Retinal pigment epithelial cell (primary cell): Measurements from ENCODE around the gene MAPKAPK3.

Source experiments
- DNase-seq: peaks from one replicate; pipeline ENCODE4 v3.0.0-alpha.2; 2010; ENCODE audit warnings: low read depth
- H3K4me3 ChIP-seq: 2 replicates; pipeline ENCODE4 v1.5.1; 2011; ENCODE audit warnings: mild to moderate bottlenecking, low read length, control low read depth, moderate library complexity
- TF ChIP-seq, protein P1 (sequence below): conservative IDR thresholded peaks from 2 replicates; pipeline ENCODE4 v1.5.1; 2011; ENCODE audit warnings: low read depth, low read length, control low read depth, inconsistent platforms

MAPKAPK3 gene

DNA sequence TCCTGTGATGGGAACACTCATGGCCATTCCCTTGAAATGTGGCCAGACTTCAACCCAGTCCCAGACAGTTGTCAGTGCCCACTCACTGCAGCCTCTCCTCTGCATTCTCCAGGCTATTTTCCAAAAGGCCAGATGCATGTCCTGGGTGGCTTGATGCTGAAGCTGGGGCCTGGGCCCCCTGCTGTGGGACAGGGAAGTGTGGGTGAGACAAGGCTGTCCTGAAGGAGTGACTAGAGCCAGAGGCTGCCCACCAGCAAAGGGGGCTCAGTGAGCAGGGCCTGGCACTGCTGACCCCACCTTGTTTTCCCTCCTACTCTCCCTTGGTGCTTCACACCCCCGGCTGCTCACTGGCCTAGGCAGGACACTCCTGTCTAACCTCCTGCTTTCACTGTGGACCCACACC is 17.2 kb upstream of the MAPKAPK3 start:
- TF ChIP-seq, protein P1, sequence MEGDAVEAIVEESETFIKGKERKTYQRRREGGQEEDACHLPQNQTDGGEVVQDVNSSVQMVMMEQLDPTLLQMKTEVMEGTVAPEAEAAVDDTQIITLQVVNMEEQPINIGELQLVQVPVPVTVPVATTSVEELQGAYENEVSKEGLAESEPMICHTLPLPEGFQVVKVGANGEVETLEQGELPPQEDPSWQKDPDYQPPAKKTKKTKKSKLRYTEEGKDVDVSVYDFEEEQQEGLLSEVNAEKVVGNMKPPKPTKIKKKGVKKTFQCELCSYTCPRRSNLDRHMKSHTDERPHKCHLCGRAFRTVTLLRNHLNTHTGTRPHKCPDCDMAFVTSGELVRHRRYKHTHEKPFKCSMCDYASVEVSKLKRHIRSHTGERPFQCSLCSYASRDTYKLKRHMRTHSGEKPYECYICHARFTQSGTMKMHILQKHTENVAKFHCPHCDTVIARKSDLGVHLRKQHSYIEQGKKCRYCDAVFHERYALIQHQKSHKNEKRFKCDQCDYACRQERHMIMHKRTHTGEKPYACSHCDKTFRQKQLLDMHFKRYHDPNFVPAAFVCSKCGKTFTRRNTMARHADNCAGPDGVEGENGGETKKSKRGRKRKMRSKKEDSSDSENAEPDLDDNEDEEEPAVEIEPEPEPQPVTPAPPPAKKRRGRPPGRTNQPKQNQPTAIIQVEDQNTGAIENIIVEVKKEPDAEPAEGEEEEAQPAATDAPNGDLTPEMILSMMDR, result no peak
- H3K4me3 ChIP-seq, result no peak overlapping the region
- DNase-seq, result no peak

DNA sequence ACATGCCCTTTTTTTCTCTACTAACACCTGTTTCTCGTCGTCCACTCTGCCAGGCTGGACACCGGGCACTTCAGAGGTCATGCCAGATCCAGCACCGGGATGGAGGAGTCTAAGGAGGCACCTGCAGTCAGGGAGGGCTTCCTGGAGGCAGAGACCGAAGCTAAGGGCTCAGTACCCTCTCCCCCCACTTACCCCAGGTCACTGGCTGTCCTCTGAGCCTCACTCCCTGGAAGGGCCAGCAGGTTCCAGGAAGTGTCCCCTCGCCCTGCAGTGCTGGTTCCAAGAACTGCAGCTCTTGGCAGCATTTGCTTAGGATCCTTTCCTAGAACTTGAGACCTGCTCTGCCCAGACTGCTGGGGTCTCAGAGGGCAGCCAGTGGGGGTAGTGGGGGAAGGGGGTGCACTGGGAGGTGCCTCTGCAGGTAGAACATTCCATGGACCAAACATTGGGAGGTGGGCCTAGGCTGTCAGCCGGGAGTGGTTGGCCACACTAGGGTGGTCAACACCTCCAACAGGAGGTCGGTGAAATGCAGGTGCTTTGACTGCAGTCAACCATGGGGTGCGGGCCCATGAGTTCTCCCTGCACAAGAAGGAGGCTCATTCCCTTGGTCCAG is 16.7 kb upstream of the MAPKAPK3 start:
- TF ChIP-seq, protein P1, result no peak
- no peak overlapping the region for H3K4me3 ChIP-seq
- DNase-seq, result no peak

DNA sequence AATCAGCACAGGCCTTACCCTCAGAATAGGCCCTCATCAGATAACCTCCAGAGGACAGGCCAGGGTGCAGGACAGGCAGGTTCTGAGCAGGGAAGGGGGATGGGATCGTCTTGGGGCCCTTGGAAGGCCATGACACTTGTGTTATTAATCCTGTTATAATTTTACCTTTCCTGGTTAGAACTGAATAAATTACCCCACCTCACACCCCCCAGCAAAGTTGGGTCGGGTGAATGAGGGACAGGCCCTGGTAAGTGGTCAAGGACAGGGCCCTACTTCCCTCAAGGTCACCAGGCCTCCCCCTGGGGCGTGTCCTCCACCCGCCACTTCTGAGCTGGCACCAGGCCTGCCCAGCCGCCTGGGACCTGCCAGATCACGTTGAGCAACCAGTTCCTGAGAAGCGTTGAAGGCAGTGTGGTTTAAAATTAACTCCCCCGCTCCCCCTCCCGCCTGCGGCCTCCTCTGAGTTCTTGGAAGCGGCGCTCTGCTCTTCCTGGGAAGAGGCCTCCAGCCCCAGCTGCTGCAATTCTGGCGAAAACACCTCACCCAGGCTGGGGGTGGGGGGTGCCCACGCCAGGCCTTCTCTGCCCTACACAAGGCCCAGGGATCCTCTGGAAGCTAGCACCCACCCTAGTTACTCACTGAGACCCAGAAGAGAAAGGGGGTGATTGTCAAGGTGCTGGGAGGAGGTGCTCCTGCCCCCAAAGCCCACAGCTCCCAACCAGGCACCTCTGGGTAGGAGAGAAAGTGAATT is 15.9 kb upstream of the MAPKAPK3 start:
- DNase-seq, result peak; percentile 76
- TF ChIP-seq, protein P1, result no peak
- H3K4me3 ChIP-seq, result no peak overlapping the region

- no peak overlapping the region for H3K4me3 ChIP-seq
- TF ChIP-seq, protein P1, result no peak
- DNase-seq, result no peak
Measured at GRCh38 chr3:50602595-50603191, 14.3 kb upstream of the MAPKAPK3 start.

DNA sequence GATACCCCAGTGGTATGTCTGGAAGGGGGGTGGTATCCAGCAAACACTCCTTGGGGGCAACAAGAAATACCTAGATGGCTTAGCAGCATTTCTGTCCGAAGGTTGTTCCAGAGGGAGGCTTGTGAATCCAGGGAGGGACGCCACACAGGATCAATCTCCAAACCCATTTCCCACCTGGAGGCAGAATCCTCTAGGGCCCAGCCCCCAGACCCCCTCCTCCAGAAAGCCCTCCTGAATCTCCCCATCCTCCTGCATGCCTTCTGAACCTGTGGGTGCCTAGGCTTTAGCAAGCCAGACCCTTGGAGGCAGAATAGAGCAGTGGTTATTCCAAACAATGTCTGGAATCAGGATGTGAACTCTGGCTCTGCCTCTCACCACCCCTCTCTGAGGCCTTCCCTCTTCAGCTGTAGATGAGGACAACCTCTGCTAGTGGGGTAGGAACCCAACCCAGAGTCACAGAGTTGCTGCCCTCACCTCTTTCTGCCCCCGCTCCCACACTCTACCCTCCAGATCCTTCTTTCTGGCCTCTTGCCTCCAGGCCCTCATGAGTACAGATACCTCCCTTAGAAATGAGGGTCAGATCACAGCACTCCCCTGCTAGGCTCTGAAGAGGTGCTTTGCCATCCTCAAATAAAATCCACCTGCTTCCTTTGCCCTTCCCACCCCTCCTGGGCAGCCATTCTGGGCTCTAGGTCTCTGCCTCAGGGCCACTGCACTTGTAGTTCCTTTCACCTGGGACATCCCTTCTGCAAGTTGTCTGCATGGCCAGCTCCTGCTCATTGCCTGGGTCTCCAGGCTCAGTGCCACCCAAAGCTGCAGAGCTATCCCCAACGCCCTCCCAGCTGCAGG is 13.5 kb upstream of the MAPKAPK3 start:
- DNase-seq, result no peak
- H3K4me3 ChIP-seq, result no peak overlapping the region
- TF ChIP-seq, protein P1, result no peak

- TF ChIP-seq, protein P1, result no peak
- no peak for DNase-seq
- no peak overlapping the region for H3K4me3 ChIP-seq
Measured at GRCh38 chr3:50604110-50604621, 12.8 kb upstream of the MAPKAPK3 start.
